ENCODE measurements around the gene ASB6.

DNA sequence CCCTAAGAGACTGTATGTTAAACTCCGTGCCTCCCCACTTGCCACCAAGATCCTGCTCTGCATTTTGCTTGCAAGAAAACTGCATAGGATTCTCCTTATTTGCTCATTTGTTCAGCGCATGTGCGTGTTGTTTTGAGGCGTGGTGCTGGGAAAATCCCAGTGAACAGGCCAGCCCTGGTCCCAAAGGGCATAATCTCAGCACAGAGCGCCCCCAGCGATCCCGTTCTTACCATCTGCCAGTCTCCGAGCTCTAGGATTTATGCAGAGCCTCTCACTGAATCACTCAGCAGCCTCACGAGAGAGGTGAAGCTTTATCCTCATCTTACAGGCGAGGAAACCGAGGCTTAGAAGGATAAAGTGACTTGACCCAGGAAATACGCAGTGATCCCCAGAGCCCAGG lies 35.0 kb upstream of the ASB6 start:
- TF ChIP-seq, protein P1, sequence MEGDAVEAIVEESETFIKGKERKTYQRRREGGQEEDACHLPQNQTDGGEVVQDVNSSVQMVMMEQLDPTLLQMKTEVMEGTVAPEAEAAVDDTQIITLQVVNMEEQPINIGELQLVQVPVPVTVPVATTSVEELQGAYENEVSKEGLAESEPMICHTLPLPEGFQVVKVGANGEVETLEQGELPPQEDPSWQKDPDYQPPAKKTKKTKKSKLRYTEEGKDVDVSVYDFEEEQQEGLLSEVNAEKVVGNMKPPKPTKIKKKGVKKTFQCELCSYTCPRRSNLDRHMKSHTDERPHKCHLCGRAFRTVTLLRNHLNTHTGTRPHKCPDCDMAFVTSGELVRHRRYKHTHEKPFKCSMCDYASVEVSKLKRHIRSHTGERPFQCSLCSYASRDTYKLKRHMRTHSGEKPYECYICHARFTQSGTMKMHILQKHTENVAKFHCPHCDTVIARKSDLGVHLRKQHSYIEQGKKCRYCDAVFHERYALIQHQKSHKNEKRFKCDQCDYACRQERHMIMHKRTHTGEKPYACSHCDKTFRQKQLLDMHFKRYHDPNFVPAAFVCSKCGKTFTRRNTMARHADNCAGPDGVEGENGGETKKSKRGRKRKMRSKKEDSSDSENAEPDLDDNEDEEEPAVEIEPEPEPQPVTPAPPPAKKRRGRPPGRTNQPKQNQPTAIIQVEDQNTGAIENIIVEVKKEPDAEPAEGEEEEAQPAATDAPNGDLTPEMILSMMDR (IDR thresholded peaks at IDR 0.05) = no peak
- TF ChIP-seq ZFX (IDR thresholded peaks at IDR 0.05; ENCODE audit: borderline replicate concordance) = no peak

Measured in 22Rv1 (cell line).